Stimulated activated CD4-positive, alpha-beta T cell treated with anti-CD3 and anti-CD28 coated beads, Interleukin-15, amount 100 ng/mL, for 24 hours (primary cell): ENCODE measurements around the gene NECTIN3.

ENCODE experiments used
- DNase-seq: peaks from one replicate; pipeline ENCODE4 v3.0.0-alpha.2; 2020

NECTIN3 gene

DNA sequence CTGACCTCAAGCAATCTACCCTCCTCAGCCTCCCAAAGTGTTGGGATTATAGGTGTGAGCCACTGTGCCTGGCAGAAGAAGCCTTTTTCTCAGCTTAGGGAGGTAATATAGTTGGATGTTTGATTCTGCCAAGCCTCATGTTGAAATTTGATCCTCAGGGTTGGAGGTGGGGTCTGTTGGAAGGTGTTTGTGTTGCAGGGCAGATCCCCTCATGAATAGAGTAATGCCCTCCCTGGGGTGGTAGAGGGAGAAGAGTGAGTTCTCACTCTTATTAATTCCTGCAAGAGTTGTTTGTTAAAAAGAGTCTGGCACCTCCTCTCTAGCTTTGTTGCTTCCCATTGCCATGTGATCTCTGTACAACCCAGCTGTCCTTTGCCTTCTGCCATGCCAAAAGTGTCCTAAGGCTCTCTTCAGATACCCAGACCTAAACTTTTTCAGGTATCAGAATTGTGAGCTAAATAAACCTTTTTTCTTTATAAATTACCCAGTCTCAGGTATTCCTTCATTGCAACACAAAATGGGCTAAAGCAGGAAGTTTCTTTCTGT, 16.4 kb downstream of the NECTIN3 start:
- DNase-seq, result no peak

DNA sequence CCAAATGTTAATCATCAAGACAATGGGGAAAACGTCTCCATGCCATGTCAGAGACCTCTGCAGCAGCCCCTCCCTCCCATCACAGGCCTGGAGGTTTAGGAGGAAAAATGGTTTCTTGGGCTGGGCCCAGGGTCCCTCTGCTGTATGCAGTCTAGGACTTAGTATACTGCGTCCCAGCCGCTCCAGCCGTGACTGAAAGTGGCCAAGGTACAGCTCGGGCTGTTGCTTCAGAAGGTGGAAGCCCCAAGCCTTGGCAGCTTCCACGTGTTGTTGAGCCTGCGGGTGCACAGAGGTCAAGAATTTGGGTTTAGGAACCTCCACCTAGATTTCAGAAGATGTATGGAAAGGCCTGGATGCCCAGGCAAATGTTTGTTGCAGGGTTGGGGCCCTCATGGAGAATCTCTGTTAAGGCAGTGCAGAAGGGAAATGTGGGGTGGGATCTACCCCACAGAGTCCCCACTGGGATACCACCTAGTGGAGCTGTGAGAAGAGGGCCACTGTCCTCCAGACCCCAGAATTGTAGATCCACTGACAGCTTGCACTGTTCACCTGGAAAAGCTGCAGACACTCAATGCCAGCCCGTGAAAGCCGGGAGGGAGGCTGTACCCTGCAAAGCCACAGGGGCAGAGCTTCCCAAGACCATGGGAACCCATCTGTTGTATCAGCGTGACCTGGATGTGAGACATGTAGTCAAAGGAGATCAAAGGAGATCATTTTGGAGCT, 25.0 kb downstream of the NECTIN3 start:
- DNase-seq, result no peak

DNA sequence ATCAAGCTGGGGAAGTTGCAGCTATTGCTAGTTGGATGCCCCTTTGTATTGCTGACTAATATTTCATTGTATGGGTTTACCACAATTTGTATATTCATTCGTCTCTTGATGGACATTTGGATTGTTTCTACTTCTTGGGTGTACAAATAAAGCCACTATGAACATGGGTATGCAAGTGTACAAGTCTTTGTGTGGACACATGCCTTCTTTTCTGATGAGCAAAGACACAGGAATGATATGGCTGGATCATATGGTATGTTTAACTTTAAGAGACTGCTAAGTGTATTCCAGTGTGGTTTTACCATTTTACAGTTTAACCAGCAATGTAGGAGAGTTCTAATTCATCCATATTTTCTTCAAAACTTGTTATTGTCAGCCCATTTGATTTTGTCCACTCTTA, 32.2 kb downstream of the NECTIN3 start:
- no peak for DNase-seq

DNA sequence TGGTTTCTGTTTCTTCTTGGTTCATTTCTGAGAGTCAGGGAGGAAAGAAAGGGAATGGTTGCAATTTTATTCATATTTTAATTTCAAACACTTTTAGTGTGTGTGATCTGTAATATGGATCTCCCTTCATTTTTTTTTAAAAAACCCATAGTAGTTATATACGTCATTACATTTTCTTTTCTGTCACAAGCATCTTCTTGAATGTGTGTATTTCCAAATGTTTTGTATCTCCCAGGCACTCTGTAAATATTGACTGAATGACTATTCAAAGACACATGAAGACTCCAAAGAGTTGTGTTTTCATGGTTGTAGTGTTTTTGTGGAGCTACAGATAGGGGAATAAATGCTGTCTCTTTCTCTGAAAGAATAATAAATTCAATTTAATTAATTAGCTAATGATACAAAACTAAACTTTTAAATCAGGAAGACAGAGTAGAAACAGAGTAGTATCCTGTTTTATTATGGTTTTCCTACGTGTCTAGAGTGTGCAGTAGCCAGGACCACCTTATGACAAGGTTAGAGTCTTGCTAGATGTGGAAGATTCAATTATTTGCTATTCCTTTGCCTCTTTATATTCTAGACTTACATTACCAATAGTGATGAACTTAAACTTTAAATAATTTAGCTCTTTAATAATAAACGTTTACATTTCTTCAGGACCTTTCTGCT, 35.5 kb downstream of the NECTIN3 start:
- no peak for DNase-seq

DNA sequence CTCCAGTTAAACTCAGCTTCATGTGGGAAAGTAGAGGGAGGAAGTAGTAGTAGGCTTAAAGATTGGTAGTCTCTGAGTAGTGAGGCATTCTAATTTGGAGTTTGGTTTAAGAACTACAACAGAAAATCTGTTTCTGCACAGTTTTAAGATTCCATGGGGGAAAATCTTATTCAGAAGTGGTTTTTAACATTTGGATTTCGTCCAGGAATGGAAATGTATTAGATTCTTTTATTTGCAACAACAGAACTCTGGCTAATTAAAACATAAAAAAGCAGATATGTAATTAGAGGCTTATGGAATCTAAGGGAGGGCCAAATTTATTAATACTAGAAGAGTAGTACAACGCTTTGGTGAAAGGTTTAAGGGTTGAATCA, 36.0 kb downstream of the NECTIN3 start:
- DNase-seq, result no peak

DNA sequence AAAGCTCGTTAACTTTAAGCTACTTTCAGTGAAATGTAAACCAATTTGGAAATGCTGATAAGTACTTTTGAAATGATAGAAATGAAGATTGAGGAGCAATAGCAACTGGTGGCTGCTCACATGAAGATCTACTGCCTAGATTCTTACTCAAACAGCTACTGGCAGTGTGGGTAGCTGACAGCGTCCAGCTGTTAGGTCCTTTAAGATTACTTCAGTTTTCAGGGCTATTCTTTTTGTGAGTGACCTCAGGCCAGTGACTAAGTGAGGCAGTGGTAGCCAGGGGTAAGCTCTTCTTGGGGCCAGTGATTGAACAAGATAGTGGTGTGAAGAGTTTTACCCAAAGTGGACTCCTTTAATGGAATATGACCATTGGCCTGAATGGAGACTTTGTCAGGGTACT, 41.3 kb downstream of the NECTIN3 start:
- no peak for DNase-seq

DNA sequence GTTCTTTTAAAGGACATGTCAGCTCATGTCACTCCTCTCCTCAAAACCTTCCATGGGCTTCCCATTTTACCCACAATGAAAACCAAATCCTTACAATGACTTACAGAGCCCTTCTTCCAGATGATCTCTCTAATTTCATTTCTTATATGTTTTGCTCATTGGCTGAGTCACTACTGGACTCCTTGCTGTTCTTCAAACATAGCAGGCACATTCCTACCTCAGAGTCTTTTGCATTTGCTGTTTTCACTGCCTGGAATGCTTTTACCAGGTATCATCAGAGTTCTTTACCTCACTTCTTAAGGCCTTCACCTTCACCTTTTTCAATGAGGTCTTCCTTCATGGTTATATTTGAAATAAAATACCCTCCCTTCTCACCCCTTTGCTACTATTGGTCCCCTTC, 57.3 kb downstream of the NECTIN3 start:
- DNase-seq, result no peak

DNA sequence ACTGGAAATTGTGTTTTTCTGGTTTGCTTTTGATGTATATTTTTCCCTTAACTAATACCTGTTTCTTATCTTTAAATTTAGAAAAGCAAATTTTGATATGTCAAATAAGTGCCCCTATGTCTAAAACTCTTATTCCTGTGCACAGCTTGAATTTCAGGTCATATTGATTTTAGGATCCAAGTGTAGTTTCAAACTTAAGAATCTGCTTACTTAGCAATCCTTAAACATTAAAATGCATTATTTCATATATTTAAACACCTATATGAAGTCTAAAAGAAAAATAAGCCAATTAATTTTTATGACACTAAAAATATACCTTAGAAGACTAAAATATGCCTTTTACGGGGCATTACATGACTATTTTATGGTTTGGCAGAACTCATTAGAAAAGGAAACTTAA, 59.2 kb downstream of the NECTIN3 start:
- no peak for DNase-seq

DNA sequence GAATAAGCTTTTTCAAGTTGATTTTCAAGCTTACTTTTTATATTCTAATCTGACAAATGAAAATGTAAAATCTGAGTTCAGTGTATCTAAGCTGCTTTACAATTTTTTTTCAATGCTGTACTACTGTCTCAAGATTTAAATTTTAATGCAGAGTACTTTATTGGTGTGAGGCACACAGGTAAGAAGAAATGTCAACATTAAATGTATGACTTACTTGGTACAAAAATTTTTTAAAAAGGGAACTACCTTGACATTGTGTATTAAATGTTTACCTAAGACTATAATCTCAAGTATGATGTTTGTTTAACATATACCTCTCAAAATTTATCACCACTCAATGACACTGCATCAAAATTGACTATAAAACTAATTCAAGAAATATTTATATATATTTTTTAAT, 62.7 kb downstream of the NECTIN3 start:
- no peak for DNase-seq

DNA sequence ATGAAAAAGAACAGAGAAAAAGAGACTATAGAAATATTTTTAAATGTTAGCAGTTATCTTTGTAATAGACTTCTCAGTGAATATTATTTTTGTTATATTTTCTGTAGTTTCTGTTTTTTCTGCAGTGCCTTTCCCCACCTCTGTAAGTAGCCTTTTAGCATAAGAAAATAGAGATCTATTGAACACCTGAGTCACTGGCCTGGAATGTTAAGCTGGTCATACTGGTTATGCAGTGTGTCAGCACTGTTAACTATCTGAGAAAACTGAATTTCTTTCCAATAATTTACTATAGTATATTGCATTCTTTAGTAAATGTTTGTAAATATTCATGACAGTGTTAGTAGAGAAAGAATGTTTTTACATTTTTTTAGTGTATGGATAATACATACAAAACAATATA, 79.8 kb downstream of the NECTIN3 start:
- DNase-seq, result no peak

DNA sequence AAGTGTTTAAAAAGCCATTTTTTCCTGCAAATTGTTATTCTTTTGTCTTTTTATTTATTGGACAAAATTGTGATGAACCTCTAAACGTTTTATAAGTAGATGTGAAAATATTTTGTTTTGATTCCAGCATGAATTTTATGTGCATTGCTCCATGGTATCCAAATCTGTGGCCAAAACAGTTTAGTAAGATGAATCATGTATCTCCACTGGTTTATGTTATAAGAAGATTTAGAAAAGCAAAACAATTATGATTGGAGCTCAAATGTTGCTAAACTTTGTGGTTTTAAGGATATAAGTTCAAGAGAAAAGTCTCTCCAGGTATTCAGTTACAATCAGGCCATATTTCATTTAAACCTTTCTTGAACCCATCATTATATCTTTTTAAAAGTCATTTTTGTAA, 80.9 kb downstream of the NECTIN3 start:
- DNase-seq, result no peak

DNA sequence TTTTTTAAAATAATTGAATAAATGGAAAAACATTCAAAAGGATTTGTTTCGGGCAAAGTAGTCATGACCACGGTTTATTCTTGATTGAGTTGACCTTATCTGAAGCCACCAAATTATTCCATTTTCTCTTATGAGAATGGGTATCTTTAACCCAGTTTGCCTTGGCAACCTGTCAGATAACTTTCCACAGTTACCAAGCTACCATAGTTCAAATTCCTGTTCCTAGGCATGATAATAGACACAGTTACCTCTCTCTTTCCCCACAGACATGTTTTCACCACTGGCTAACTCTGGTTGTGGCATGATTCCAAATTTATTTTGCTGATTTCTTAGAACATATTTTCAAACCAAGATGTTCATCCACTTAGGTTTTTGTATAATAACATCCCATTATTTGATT, 84.9 kb downstream of the NECTIN3 start:
- DNase-seq, result no peak

DNA sequence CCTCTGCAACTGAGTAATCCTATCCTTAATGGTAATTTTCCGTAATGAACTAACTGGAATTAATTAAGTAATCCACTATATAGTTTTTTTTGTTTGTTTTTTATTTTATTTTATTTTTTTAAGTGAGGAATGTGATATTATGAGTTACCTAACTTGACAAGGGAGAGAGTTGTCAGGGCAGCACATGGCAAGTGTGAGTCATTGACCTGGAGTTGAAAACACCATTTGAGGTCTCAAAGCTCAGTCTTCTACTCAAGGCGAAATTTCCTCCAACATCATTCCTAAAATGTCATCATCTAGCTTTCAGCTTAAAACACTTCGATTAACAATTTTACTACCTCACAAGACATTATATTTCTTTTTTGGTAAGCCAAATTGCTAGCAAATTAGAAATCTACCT, 87.8 kb downstream of the NECTIN3 start:
- no peak for DNase-seq

DNA sequence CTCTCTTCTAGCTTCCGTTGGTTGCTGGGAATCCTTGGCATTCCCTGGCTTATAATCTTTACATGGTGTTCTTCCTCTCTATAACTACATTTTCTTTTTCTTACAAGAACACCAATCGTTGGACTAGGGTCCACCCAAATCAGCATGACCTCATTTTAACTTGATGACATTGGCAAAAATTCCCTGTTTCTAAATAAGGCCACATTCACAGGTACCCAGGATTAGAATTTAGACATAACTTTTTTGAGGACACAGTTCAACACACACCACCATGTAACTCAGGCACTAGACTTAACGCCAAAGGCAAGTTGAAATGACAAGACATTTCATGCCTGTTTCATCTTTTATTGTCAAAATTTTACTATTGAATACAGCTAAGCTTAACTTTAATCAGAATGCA, 93.0 kb downstream of the NECTIN3 start:
- DNase-seq, result no peak

DNA sequence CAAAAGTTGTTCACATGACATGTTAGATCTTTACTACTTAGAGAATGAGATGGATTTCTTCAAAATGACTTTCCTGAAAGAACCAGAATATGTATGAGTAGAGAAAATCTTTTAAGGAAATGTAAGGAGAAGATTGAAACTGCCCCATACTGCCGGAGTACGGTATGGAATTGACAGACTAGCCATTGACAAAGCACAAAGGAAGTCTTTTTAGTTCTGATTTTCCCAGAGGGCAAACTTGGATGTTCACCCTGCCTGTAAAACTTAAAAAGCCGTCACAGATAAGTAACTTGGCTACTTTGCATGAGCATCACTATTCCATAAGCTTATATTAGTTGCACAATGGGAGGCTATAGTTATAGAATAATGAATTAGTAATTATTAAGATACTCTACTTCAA, 93.8 kb downstream of the NECTIN3 start:
- no peak for DNase-seq

DNA sequence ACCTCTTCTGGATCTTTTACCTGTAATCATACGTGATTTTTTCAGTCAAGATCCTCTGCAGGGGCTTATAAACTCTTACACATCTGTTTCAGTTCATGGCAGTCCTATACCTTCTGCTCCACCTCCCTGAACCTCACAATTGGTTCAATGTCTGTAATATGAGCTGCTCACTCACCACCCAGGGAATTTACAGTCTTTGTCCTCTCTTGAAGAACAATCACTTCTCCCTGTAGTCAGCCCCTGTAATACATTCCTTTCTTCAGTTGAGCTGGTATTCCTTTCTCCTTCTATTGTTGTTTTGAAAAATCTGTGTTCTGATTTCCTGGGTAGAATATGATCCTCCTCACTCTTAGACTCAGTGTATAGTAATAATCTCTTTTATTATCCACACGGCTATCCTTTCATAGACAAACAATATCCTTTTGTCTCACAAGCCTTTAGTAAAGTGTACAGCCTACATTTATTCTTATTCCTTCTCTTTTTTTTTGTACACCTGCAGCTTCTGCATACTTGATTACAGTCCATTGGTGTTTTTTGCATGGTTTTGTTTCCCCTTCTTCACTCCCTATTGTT, 101.8 kb downstream of the NECTIN3 start:
- DNase-seq, result no peak

DNA sequence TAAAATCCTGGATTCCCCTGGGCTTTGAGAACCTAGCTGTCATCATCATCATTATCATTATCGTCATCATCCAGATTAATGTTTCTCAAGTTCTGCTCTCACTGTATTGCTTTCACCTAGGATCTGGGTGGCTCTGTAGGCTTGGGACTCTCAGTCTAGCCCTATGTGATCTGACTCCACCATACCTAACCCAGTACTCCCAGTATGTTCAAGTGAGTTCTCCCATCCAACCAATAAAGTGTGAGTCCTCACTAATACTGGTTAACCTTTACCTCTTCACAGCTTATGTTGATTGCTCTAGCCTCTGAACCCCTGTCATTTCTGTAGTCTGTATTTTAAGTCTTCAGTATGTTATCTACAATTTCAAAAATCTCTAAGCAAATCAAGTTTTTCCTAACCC, 102.3 kb downstream of the NECTIN3 start:
- DNase-seq, result no peak

DNA sequence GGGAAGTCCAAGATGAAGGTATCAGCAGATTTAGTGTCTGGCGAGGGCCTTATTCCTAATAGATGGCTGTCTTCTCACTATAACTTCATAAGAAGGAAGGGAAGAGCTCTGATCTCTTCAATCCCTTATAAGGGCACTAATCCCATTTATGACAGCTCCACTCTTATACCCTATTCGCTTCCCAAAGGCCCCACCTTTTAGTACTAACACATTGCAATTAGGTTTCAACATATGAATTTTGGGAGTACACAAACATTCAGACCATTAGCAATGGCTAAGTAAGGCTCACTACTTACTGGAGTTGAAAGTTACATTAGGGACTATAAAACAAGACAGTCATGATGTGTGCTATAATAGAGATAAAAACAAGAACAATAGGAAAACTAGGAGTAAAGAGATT, 118.9 kb downstream of the NECTIN3 start:
- DNase-seq, result no peak

DNA sequence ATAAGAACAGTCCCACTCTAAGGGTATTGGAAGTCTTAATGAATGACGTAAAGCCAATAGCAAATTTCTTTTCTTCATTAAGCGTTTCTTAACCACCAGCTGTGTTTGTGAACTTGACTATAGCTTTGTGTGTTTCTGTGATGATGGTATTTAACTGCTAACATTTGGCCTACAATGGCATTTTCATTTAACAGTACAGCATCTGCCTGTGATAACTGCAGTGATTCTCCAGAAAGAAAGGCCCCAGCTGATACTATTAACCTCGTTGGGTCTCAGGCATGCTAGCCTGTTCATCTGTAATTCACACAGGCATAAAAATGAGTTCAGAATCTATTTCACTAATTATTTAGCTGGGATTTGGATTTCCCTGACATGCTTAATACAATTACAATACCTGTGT, 121.9 kb downstream of the NECTIN3 start:
- DNase-seq, result no peak

DNA sequence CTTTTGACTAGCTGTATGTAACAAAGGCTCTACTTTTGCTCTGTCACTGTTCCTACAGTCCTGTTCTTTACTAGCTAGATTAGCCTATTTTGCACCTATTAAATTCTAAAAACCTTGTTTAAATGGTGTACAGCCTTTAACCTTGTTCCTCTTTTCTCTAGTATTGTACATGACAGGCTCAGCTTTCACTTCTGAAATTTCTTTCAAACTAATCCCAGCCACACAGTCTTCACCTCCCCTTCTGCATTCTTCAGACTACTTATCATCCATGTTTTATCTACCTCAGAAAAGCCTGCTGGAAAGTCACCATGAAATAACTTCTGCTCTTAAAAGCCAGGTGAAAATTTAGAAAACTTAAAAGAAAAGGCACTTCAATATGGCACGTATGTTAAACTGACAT, 122.4 kb downstream of the NECTIN3 start:
- DNase-seq, result no peak

DNA sequence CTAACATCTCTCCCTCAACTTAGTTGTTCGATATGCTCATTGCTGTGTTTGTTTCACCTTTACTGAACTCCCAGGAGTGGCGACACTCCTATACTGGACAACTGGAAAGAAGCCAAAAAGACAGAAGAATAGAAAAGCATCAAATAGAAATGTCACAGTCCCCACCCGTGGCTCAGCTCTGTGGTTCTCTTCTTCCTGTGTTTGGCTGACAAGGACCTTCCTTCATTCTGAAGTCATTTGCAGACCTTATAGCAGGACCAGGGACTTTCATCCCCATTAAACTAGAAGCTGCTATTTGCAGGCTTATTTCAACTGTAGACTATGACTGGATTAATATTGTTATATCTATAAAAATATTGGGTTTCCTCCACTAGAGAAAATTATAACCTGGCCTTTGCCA, 125.9 kb downstream of the NECTIN3 start:
- no peak for DNase-seq

DNA sequence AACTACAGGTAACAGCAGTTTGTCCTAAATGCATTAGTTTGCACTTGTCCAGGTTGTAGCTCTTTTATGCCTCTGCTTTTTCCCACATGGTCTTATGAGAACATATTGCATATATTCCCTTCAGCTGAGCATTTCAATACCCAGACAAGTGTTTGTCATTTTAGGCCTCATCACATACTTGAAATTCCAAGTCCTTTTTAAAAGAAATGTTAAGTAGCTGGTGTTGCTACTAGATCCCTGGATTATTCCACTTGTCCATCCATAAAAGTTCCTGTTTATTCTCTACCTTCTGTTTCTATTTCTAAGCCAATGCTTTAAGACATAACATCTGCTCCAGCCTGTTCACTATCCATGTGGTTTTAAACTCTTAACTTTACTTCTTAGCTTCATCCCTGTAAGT, 128.4 kb downstream of the NECTIN3 start:
- no peak for DNase-seq

DNA sequence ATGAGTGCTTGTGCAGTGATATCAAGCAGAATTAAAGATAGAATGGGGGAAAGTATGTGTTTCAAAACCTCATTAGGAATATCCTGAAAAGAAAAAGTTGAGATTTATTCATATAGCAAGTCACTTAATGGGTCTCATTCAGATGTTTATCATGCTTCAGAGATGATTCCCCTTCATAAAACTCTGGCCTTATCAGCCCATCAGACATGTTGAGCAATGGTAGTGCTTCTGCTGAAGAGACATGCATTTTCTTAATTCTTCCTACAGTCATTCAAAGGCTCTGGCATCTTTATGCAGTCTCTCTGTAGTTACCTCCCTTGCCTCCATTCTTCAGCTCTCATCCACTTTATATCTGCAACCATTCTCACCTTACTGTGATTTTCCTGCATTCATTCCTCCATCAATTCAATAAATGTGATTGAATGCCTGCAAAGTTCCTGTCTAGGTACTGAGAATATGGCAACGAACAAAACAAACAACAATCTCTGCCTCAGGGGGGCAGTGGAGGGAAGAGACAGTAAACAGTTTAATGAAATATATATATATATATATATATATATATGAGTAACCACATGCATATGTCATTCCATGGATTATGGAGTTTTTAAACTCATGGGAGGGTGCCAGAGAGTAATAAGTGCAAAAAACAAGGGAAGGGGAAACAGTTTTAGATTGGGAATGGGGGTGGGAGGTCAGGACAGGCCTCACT, 138.5 kb downstream of the NECTIN3 start:
- no peak for DNase-seq
